Left cardiac atrium (tissue), 4 donors: ENCODE measurements around the gene E2F8. TPM values are rescaled to one million over a fixed set of nuclear protein-coding genes. Genes with fewer than 3 reads are reported as not detected.

Experiments used
- ATAC-seq, 2 donors: fragments of 200-7000 bp; cut with Tn5 transposase; one replicate each; pipeline ENCODE4 v1.9.1; 2020; ENCODE audit warnings: mild to moderate bottlenecking in 2 of 2, moderate library complexity in 2 of 2
- DNase-seq: peaks from one replicate; pipeline ENCODE4 v3.0.0-alpha.2; 2020
- intact Hi-C, 2 donors: fragments of 100-400 bp; cut with DNase I; formaldehyde crosslinking; loops; one replicate each; pipeline versions ENCODE4 v1.14.1 to v1.15.1; 2022 to 2023
- total RNA-seq, 2 donors: library from RNA; stranded (reverse); fragmentation: NEBNext Ultra II Directional; extraction: Animal tissue kit (Norgen Biotek cat#: 25700); gene quantifications; one replicate each; pipeline ENCODE4 v1.2.1, GENCODE V29; 2021
- donor health status: DM: no; HTN: yes; CAD: no.
- donor health status: DM: no; HTN: yes; CAD: no; lungs with severe emphysema.
- donor health status: DM: yes; HTN: yes; CAD: no.
- donor health status: Dilated cardiomyopathy.

The E2F8 gene
- total RNA-seq, 2 donors from 2014 or later, result 3.4 to 4.2 TPM

DNA sequence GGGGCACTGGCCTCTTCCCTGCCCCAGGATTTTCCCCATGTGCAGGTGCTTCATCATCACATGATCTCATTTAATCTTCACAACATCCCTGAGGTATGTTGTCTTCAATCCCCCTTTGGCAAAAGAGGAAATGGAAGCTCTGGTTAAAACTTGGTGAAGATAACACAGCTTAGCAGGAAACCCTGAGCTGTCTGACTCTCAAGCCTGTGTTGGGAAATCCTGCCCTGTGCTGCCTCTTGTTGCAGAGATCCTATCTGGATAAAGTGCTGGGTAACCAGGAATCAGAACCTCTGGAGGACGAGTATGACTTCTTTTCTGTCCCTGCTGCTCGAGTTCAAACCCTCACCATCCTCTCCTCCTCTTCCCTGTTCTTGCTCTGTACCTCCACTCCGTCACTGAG lies 13.1 kb upstream of the E2F8 start:
- ATAC-seq (no peak), DNase-seq (no peak)
- intact Hi-C loops, result no loop called here

GRCh38 chr11:19253153-19253745 lies 12.5 kb upstream of the E2F8 start:
- no peak for DNase-seq
- ATAC-seq, result peak; percentile 15 to 39
- intact Hi-C loops, result no loop called here

- intact Hi-C loops, result no loop called here
- ATAC-seq (no peak), DNase-seq (no peak)
Measured at GRCh38 chr11:19252394-19253152, 11.8 kb upstream of the E2F8 start.

DNA sequence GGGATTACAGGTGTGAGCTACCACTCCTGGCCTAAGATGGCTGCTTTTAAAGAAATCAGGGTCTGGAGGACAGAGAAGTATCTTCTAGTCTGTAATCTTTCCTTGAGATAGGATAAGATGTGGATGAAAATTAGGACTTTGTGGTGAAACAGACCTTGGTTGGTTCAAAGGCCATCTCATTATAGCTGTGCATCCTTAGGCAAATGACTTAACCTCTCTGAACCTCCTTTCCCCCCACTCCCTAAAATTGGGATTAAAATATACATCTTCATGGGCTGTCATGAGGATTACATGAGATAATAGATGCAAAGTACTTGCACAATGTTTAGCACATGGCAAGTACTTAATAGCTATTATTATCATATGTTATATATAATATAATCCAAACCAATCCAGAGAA lies 10.8 kb upstream of the E2F8 start:
- DNase-seq (no peak), ATAC-seq (no peak)
- intact Hi-C loops, result no loop called here

- no peak for ATAC-seq
- intact Hi-C loops, result loop anchor here in 1 of 2 donors (10.0 kb wide), 1 partner anchor 172 kb away; no protein-coding TSS in a partner anchor
- no peak for DNase-seq
Measured at GRCh38 chr11:19246816-19247215, 6.1 kb upstream of the E2F8 start.

DNA sequence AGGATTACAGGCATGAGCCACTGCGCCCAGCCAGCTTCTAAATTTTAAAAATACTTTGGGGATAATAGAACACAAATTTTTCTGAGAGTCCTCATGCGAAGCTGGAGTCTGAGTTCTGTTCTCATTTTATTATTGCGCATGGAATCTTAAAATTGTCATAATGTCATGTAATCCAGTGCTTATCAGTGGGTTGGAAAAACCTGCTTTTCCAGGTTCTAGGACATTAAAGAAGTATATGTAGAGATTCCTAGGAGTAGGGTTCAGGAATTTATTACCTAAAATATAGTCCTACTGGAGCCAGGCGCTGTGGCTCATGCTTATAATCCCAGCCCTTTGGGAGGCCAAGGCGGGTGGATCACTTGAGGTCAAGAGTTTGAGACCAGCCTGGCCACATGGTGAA lies 4.6 kb upstream of the E2F8 start:
- ATAC-seq, result no peak
- intact Hi-C loops, result loop anchor here in 1 of 2 donors (10.0 kb wide), 1 partner anchor 171 kb away; no protein-coding TSS in a partner anchor
- no peak for DNase-seq

- intact Hi-C loops, result loop anchor here in 1 of 2 donors (5.0 to 10.0 kb wide), 2 partner anchors 47 to 170 kb away; no protein-coding TSS in a partner anchor
- DNase-seq, result no peak
- no peak for ATAC-seq
Measured at GRCh38 chr11:19244621-19245020, 3.9 kb upstream of the E2F8 start.

- ATAC-seq (no peak), DNase-seq (no peak)
- intact Hi-C loops, result loop anchor here in 1 of 2 donors (5.0 to 10.0 kb wide), 2 partner anchors 47 to 169 kb away; no protein-coding TSS in a partner anchor
Measured at GRCh38 chr11:19244084-19244483, 3.3 kb upstream of the E2F8 start.

- DNase-seq (no peak), ATAC-seq (no peak)
- intact Hi-C loops, result loop anchor here in 1 of 2 donors (5.0 to 10.0 kb wide), 2 partner anchors 46 to 169 kb away; no protein-coding TSS in a partner anchor
Measured at GRCh38 chr11:19243613-19244012, 2.9 kb upstream of the E2F8 start.

- no peak for ATAC-seq
- DNase-seq, result no peak
- intact Hi-C loops, result loop anchor here in 1 of 2 donors (5.0 to 10.0 kb wide), 2 partner anchors 46 to 168 kb away; no protein-coding TSS in a partner anchor
Measured at GRCh38 chr11:19243143-19243542, 2.4 kb upstream of the E2F8 start.

GRCh38 chr11:19242179-19242932 lies 1.6 kb upstream of the E2F8 start:
- DNase-seq (no peak), ATAC-seq (peak; percentile 8 to 9)
- intact Hi-C loops, result loop anchor here in 1 of 2 donors (5.0 to 10.0 kb wide), 2 partner anchors 45 to 168 kb away; no protein-coding TSS in a partner anchor

- DNase-seq, result peak; percentile 33
- ATAC-seq, result peak; percentile 71 to 73
- intact Hi-C loops, result loop anchor here in 1 of 2 donors (5.0 to 10.0 kb wide), 2 partner anchors 44 to 167 kb away; no protein-coding TSS in a partner anchor
Measured at GRCh38 chr11:19241260-19242178, 774 bp upstream of the E2F8 start.

DNA sequence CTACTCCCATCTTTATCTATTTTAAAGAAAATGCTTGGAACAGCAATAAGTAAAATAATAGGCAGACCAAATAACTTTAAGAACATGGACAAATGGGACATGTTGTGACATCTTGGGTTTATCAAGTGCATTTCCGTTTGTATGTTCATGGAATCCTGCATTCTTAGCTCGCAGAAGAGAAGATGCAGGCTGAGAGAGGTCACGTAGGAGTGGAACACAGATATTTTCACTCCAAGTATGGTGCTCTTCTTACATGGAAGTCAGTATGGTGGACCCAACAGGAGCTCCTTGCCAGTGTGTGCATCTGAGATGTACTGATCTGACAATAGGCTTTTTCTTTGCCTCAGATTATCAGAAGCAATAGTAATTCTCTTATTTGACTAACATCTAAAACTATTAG lies 1.7 kb downstream of the E2F8 start:
- intact Hi-C loops, result no loop called here
- ATAC-seq (no peak), DNase-seq (no peak)

DNA sequence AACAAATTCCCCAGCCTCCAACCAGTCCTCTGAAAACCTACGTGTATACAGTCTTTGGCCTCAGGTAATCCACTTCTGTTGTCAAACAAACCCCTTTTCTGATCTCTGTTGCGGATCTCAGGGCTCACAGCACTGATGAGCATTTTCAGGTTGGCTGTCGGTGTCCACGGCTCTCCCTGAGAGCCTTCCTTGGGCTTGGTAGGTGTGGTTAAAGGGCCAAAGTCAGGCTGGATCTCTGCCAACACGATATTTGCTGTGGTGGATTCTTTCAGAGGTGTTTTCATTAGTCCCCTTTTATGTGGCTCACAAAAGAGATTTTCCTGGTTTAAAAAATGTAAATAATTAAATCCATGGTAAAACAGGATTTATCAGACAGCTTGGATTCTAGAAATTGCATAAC lies 2.9 kb downstream of the E2F8 start:
- ATAC-seq, result no peak
- intact Hi-C loops, result no loop called here
- no peak for DNase-seq

GRCh38 chr11:19237381-19237780 lies 3.4 kb downstream of the E2F8 start:
- intact Hi-C loops, result no loop called here
- DNase-seq, result no peak
- ATAC-seq, result no peak

DNA sequence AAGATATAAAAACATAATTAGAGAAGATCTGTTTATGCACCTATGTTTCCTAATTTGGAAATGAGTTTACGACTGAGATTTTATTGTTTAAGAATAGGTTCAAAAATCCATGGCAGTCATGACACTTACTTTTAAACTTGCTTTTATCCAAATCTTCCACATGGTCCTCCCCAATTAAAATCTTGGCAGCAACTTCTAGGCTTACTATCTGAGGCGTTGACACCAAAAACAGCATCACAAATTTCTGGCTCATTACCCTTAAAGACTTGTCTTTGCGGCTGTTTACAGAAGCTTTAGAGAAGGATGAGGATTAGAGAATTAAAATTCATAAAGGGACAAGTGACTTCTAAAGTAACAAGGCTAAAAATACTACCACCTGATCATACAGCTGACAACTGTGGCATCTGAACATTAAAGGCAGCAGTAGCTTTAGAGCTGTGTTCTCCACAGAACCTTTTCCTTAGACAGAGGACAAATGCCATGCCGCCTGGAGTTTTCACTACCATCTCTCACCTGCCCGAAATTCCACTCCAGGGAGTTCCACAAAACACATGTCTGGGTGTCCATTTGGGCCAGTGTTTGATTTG lies 6.4 kb downstream of the E2F8 start:
- DNase-seq (no peak), ATAC-seq (no peak)
- intact Hi-C loops, result no loop called here

DNA sequence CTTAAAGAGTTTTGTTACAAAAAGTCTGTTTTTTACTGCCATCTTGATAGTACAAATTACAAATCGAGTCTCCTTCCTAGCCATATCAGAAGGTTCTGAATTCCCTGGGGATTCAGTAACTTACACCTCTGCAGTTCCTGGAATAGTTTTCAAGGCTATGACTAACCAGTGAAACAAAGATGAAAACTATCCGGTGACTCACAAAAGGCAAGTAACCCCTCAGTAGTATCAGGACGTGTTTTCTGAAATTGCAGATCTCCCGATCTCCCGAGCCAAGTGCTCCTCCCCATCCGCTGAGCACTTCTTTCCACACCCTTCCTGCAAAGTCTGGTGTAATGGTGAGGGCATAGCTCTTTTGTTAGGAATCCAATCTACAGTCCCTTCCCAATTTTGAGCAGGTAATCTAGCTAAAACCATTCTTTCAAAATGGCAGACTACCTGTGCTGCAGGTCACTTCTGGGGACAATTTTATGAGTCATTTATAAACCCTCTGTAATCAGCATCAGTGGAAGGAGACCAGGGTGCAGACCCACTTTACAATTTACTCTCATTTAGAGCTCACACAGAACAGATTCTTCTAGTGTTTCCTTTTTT lies 7.7 kb downstream of the E2F8 start:
- intact Hi-C loops, result no loop called here
- DNase-seq, result no peak
- ATAC-seq, result peak in 1 of 2 donors; percentile 95

DNA sequence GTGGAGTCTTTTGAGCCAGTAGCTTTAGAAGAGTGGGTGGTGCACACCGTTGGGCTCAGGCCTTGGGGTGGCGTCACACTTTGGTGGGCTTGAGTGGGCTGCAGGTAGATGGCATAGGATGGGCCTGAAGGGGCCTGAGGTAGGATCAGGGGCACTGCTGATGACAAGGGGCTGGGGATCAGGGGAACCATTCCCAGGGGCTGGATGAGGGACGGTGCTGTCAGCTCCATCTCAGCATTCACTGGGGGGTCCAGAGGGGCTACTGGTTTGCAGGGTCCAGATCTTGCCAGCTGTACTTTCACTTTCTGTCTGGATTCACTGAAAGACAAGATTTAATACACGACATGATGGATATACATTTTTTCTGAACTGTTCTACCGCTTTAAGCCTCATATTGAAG lies 11.1 kb downstream of the E2F8 start:
- ATAC-seq (no peak), DNase-seq (no peak)
- intact Hi-C loops, result no loop called here
